Type B pancreatic cell (in vitro differentiated cells): ENCODE data around the gene TREML2. TPM values are rescaled to one million over a fixed set of nuclear protein-coding genes. Genes with fewer than 3 reads are reported as not detected.

Experiments used
- DNase-seq: peaks from one replicate; pipeline ENCODE4 v3.0.0; 2021; ENCODE audit warnings: mixed read lengths; ENCODE audit not compliant: unreplicated experiment; ENCODE audit errors: extremely low spot score
- H3K27ac Mint-ChIP-seq: 2 replicates; pipeline ENCODE4 v1.8.0; 2021; ENCODE audit warnings: mild to moderate bottlenecking, mixed read lengths
- H3K27me3 Mint-ChIP-seq: 2 replicates; pipeline ENCODE4 v1.8.0; 2021; ENCODE audit warnings: mixed read lengths
- H3K36me3 Mint-ChIP-seq: 2 replicates; pipeline ENCODE4 v1.8.0; 2021; ENCODE audit warnings: mixed read lengths
- H3K4me1 Mint-ChIP-seq: one replicate; pipeline ENCODE4 v1.8.0; 2021; ENCODE audit warnings: mixed read lengths; ENCODE audit not compliant: unreplicated experiment
- H3K4me3 Mint-ChIP-seq: 2 replicates; pipeline ENCODE4 v1.8.0; 2021; ENCODE audit warnings: mild to moderate bottlenecking, mixed read lengths
- H3K9me3 Mint-ChIP-seq: 2 replicates; pipeline ENCODE4 v1.8.0; 2021; ENCODE audit warnings: mixed read lengths
- total RNA-seq: library from RNA; stranded (reverse); gene quantifications from 2 replicates; pipeline ENCODE4 v1.2.1, GENCODE V29; 2021; ENCODE audit warnings: low replicate concordance
- TF ChIP-seq, protein P1 (sequence below): fragments of 200-600 bp; sonication (generic); conservative IDR thresholded peaks from 2 replicates; pipeline ENCODE4 v1.5.0; 2021; ENCODE audit warnings: antibody characterized with exemption, mild to moderate bottlenecking

Gene TREML2
- total RNA-seq, 1 donor from 2014 or later = not detected

DNA sequence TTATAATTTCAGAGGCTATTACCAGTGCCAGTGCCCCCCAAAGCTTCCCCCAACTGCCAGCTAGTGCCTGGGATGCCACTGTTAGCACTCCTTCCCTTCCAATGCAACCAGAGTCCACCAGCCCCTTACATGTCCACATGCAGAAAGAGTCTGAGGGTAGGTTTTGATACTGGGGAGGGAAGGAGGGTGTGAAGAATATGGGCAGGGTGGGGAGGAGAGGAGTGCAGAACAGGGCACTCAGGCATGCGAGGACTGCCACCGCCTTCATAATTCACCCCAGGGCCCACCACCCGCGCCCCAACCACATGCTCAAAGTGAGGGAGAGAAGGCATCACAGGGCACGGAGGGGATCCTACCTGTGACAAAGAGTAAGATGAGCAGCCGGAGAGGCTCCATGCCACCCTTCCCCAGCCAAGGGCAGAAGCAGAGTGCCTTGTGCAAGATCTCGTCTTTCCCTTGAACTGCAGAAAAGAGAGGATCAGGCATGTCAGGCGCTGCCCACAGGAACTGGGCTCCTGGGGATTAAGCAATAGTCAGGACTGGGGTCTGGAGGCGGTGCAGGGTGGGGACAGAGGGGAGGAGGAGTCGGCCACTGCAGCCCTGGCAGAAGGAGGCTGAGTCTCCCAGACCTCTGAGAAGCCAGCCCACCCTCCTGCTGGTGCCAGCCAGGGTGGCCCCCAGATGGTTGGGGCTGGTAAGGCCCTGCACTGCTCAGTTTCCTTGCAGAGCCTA, 38.1 kb downstream of the TREML2 start, which contains the start of gene TREM2:
TREM2 (minus strand) TSS at position 430 of the 732 bp plus-strand sequence; CDS start at position 396, 34 bp downstream.
- peaks cover 31% of the 10 kb centered on the region for H3K27me3 Mint-ChIP-seq
- no peak for DNase-seq
- TF ChIP-seq, protein P1, sequence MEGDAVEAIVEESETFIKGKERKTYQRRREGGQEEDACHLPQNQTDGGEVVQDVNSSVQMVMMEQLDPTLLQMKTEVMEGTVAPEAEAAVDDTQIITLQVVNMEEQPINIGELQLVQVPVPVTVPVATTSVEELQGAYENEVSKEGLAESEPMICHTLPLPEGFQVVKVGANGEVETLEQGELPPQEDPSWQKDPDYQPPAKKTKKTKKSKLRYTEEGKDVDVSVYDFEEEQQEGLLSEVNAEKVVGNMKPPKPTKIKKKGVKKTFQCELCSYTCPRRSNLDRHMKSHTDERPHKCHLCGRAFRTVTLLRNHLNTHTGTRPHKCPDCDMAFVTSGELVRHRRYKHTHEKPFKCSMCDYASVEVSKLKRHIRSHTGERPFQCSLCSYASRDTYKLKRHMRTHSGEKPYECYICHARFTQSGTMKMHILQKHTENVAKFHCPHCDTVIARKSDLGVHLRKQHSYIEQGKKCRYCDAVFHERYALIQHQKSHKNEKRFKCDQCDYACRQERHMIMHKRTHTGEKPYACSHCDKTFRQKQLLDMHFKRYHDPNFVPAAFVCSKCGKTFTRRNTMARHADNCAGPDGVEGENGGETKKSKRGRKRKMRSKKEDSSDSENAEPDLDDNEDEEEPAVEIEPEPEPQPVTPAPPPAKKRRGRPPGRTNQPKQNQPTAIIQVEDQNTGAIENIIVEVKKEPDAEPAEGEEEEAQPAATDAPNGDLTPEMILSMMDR = no peak
- no peak within 1 kb of the TSS for H3K4me3 Mint-ChIP-seq
- H3K36me3 Mint-ChIP-seq = no peaks in the 10 kb centered on the region
- H3K4me1 Mint-ChIP-seq = no peaks in the 10 kb centered on the region
- H3K9me3 Mint-ChIP-seq = no peaks in the 10 kb centered on the region
- H3K27ac Mint-ChIP-seq = no peak within 1 kb of the TSS

DNA sequence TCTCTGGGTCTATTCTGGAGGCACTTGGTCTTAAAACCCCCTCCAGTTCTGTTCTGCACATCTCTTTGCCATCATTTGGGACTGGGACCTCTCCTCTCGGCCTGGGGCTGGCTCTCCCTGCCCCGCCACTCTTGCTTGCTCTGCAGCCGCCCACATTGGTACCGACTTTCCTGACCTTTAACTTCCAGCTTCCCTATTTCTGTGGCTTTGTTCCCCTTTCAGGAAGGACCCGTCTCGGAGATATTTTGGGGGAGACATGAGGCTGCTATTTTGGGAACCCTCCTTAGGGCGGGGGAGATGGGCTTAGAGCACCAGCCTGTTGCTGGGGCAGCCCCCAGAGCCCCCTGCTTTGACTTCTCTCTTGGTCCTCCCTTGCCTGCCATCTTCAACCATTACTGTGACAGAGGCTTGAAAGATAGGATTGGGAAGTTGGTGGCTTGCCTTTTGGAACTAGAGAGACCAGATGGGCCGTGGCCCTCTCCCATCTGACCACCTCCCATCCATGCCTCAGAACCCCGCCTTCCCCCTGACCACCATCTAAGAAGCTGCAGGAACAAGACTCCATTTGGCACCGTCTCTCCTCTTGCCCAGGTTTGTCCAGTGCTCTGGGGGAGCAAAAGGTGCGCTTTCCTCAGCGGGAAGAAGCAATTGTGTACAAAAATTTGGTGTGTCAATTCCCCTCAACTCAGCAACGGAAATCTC, 38.9 kb downstream of the TREML2 start:
- Mint-ChIP-seq H3K36me3 (no peaks in the 10 kb centered on the region), H3K4me1 (no peaks in the 10 kb centered on the region), H3K4me3 (no peak overlapping the region), H3K27ac (no peak overlapping the region), H3K27me3 (peaks cover 28% of the 10 kb centered on the region), H3K9me3 (no peaks in the 10 kb centered on the region)
- TF ChIP-seq, protein P1 = no peak
- no peak for DNase-seq

DNA sequence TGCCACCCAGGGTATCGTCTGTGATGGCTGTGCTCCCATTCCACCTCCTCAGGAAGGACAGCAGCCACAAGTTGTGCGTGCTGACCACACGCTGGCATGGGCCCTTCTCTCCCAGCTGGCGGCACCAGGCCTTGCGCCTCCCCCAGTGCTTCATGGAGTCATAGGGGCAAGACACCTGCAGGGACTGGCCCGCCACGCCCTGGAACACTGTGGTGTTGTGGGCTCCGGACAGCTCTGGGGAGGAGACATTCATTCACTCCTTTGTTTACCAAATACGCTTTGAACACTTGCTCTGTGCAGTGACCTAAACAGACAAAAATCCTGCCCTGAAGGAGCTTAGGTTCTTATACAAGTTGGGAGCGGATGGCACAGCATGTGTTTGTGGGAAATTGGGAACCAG, 39.6 kb downstream of the TREML2 start:
- H3K4me3 Mint-ChIP-seq = no peak overlapping the region
- H3K27ac Mint-ChIP-seq = no peak overlapping the region
- no peak for DNase-seq
- peaks cover 25% of the 10 kb centered on the region for H3K27me3 Mint-ChIP-seq
- no peaks in the 10 kb centered on the region for H3K4me1 Mint-ChIP-seq
- TF ChIP-seq, protein P1 = no peak
- H3K36me3 Mint-ChIP-seq = no peaks in the 10 kb centered on the region
- no peaks in the 10 kb centered on the region for H3K9me3 Mint-ChIP-seq

DNA sequence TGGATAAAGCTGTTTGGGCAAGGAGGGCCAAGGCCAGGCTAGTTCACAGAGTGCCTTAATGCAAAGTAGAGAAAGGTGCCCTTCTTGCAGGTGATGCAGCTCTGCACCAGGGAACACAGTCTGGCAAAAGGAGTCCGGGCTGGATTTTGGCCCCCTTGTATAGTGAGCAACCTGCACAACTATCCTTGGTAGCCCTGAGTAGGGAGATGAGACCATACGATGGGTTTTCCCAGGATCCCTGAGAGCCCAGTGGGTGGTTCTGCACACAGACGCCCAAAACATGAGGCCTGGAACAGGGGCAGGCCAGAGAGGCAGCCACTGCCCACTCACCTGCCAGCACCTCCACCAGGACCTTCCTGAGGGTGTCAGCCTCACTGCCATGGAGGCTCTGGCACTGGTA, 40.0 kb downstream of the TREML2 start:
- no peak for DNase-seq
- no peak overlapping the region for H3K4me3 Mint-ChIP-seq
- H3K9me3 Mint-ChIP-seq = no peaks in the 10 kb centered on the region
- H3K27ac Mint-ChIP-seq = no peak overlapping the region
- no peaks in the 10 kb centered on the region for H3K36me3 Mint-ChIP-seq
- H3K4me1 Mint-ChIP-seq = no peaks in the 10 kb centered on the region
- TF ChIP-seq, protein P1 = no peak
- H3K27me3 Mint-ChIP-seq = peaks cover 25% of the 10 kb centered on the region

DNA sequence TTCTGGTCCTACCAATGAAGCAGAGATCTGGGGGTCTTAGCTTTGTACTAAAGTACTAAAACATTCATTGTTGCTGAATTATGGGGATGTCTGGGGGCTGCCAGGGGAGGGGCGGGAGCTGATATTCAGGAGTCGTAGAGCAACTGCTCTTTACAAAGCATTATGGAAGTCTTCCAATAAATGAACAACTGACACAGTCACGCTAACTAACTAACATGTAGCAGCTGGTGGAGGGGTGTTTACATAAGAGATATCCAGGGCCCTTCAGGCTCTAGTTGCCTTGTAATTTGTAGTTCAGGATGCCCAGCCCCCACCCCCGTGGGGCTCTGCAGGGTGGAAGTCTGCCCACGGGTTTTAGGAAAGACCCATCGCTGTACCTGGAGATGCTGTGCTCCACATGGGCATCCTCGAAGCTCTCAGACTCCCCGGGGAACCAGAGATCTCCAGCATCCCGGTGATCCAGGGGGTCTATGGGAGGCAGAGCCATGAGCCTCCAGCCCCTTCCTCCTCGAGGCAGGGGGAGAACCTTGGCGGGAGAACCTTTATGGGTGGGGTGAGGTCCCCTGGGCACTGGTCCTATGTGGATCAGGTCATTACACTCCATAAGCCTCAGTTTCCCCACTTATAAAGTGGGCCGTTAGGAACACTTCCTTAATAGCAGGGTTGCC, 41.4 kb downstream of the TREML2 start:
- Mint-ChIP-seq H3K36me3 (no peaks in the 10 kb centered on the region), H3K27ac (no peak overlapping the region), H3K27me3 (peaks cover 34% of the 10 kb centered on the region), H3K9me3 (no peaks in the 10 kb centered on the region), H3K4me1 (no peaks in the 10 kb centered on the region), H3K4me3 (no peak overlapping the region)
- no peak for DNase-seq
- TF ChIP-seq, protein P1 = no peak
